T-helper 2 cell treated with Interferon-gamma antibody and Interleukin-4, amounts not matched to agents 5 μg/mL and 100 μg/mL, for 36 hours (primary cell): ENCODE results near the gene NOL7.

Experiments used
- DNase-seq: peaks from one replicate; pipeline ENCODE4 v3.0.0; 2021; ENCODE audit warnings: low spot score
- H3K27ac Mint-ChIP-seq: one replicate; pipeline ENCODE4 v1.8.0; 2021; ENCODE audit warnings: mild to moderate bottlenecking, mixed read lengths
- H3K27me3 Mint-ChIP-seq: one replicate; pipeline ENCODE4 v1.8.0; 2021; ENCODE audit warnings: low read depth, mixed read lengths
- H3K36me3 Mint-ChIP-seq: one replicate; pipeline ENCODE4 v1.8.0; 2021; ENCODE audit warnings: low read depth, mixed read lengths
- H3K4me1 Mint-ChIP-seq: one replicate; pipeline ENCODE4 v1.8.0; 2021; ENCODE audit warnings: low read depth, mixed read lengths
- H3K4me3 Mint-ChIP-seq: one replicate; pipeline ENCODE4 v1.8.0; 2022; ENCODE audit warnings: mild to moderate bottlenecking, moderate library complexity, mixed read lengths
- H3K9me3 Mint-ChIP-seq: one replicate; pipeline ENCODE4 v1.8.0; 2021; ENCODE audit warnings: mixed read lengths

NOL7 gene

DNA sequence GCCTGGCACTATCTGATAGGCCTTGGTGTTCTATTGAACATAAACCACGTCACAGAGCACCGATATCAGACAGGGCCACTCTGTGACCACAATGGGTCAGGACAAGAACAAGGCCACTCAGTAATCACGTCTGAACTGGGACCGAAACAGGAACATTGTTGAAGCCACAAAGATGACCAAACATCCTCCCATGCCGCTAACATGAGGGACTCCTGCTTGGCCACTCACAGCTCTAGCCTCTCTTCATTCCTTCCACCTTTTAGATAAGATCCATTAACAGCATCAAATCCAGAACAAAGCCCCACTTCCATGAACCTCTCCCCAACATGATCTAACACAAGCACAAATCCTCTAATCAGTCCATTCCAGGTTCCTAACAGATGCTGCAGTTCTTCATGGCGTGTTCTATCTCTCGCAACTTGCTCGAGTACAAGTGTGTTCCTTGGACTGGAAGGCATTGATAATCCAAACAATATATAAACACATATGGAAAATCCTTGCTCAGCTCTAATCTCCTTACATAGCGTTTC is 33.4 kb upstream of the NOL7 start:
- Mint-ChIP-seq H3K4me1 (no peaks in the 10 kb centered on the region), H3K36me3 (peaks cover 21% of the 10 kb centered on the region), H3K27me3 (no peaks in the 10 kb centered on the region), H3K27ac (no peak overlapping the region), H3K4me3 (no peak overlapping the region), H3K9me3 (no peaks in the 10 kb centered on the region)
- DNase-seq, result no peak

DNA sequence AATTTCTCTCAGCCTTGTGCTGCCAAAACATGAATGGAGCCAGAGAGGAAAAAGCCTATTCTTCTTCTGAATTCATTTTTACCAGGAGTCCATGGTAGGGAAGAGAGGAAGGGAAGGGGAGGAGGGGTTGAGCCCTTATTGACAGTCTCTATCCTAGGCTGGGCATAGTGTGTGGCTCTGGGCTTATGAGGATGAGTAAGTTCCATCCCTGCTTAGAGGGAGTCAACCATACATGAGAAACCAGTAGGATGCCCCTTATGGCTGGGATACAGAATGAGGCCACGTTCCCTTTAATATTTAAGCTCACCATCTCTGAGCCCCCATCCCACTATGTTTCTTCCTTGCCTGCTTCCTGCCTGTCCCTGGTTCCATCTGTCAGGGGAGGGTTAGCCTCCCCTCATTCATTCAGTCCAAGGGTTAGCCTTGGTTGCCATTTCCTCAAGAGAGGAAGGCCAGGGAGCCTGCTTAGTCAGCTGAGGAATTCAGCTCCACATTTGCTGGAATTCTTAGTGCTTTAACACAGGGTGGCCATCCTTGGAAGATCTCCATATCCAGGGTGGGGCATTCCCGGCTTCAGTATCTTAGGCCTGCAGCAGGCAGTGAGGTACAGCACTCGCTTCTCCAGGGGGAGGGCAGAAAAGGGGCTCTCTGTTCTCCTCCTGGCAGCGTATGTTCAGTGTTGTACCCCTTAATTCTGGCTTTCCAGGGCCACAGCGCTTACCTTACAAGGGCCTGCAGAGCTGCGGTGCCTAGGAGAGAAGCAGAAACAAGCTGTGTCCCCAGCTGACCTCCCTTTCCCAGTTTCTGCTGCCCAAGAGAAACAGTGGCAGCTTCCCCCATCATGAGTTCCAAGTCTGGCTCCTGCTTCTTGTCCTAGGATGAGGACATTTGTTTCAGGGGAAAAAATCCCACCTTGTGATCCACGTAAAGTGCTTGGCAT is 28.3 kb upstream of the NOL7 start:
- Mint-ChIP-seq H3K27me3 (no peaks in the 10 kb centered on the region), H3K9me3 (no peaks in the 10 kb centered on the region), H3K27ac (no peak overlapping the region), H3K4me3 (no peak overlapping the region), H3K4me1 (no peaks in the 10 kb centered on the region), H3K36me3 (peaks cover 9% of the 10 kb centered on the region)
- no peak for DNase-seq

DNA sequence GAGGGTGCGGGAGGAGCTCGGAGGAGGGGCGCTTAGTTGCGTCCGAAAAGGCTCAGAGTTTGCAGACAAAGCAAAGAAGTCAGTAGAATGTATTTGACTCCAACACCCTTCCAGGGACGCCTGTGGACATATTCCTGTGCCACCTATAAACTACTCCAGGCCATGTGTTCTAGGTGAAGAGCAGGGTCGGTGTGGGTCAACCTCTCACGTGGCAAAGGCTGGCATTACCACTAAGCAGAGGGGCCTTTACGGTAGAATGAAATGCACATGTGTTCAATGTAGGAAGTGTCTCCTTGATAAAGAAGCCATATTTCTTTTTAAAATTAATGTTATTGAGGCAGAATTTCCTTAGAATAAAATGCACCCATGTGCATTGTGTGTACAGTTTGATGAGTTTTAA is 25.3 kb upstream of the NOL7 start:
- Mint-ChIP-seq H3K27me3 (no peaks in the 10 kb centered on the region), H3K27ac (no peak overlapping the region), H3K4me1 (peaks cover 7% of the 10 kb centered on the region), H3K36me3 (peaks cover 13% of the 10 kb centered on the region), H3K9me3 (no peaks in the 10 kb centered on the region), H3K4me3 (no peak overlapping the region)
- no peak for DNase-seq

GRCh38 chr6:13590574-13591153 is 24.5 kb upstream of the NOL7 start:
- Mint-ChIP-seq H3K27me3 (no peaks in the 10 kb centered on the region), H3K36me3 (peaks cover 10% of the 10 kb centered on the region), H3K9me3 (no peaks in the 10 kb centered on the region), H3K4me3 (no peak overlapping the region), H3K27ac (no peak overlapping the region), H3K4me1 (peaks cover 7% of the 10 kb centered on the region)
- no peak for DNase-seq

- peaks cover 7% of the 10 kb centered on the region for H3K4me1 Mint-ChIP-seq
- H3K4me3 Mint-ChIP-seq, result no peak overlapping the region
- no peak for DNase-seq
- H3K27ac Mint-ChIP-seq, result no peak overlapping the region
- H3K9me3 Mint-ChIP-seq, result no peaks in the 10 kb centered on the region
- peaks cover 9% of the 10 kb centered on the region for H3K36me3 Mint-ChIP-seq
- no peaks in the 10 kb centered on the region for H3K27me3 Mint-ChIP-seq
These were observed 23.8 kb upstream of the NOL7 start for GRCh38 chr6:13591205-13591921.

DNA sequence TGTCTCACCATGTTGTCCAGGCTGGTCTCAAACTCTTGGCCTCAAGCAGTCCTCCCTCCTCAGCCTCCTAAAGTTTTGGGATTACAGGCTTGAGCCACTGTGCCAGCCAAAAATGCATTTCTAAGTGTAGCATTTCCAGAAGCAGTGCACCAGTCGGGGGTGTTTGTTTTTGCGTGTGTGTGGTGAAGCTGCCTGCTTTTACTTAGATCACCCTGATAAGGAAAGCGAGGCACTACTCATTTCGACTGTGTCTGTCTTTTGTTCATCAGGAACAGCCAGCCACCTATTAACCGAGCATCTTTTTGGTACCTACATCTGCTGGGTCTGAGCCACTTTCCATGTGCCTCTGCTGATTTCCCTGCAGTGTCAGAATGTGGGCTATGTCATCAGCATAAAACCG is 22.0 kb upstream of the NOL7 start:
- peaks cover 16% of the 10 kb centered on the region for H3K36me3 Mint-ChIP-seq
- H3K27me3 Mint-ChIP-seq, result no peaks in the 10 kb centered on the region
- DNase-seq, result peak; percentile 29
- H3K27ac Mint-ChIP-seq, result no peak overlapping the region
- peaks cover 7% of the 10 kb centered on the region for H3K4me1 Mint-ChIP-seq
- H3K9me3 Mint-ChIP-seq, result no peaks in the 10 kb centered on the region
- H3K4me3 Mint-ChIP-seq, result peak overlapping the region; percentile 19

DNA sequence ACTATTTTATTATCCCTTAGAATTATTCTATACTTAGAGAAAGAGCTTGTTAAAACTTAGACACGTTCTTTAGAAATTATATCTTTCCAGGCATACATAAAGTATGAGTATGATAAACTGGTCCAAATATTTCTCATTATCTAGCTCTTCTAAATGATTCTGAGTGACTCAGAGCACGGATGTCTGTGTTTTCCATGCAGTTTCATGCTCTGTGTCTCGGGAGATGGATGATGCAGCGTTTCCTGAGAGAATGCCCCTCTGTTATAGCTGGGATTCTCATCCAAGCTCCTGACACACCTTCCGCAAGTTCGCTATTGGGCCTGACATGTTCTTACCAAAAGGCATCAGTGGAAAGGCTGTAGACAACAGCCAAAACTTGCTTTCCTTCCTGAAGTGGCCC is 21.4 kb upstream of the NOL7 start:
- H3K36me3 Mint-ChIP-seq, result peaks cover 18% of the 10 kb centered on the region

DNA sequence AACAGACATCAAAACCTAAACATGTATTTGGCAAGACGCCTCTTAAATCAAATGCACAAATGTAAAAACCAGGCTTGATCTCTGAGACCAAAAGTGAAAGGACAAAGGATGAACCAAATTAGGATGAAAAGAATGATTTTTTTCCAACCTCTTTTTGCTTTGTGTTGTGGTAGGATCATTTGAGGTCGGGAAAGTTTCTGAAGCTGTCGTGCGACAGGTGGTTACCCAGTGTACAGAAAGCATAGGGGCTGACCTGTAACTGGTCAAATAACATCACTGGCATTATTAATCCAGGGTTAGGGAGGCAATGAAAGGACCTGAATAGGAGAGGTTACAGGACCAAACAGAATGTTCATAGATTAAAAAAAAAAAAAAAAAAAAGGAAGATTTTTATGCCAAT is 18.1 kb upstream of the NOL7 start:
- H3K9me3 Mint-ChIP-seq, result no peaks in the 10 kb centered on the region
- no peak for DNase-seq
- peaks cover 7% of the 10 kb centered on the region for H3K4me1 Mint-ChIP-seq
- H3K4me3 Mint-ChIP-seq, result no peak overlapping the region
- no peaks in the 10 kb centered on the region for H3K27me3 Mint-ChIP-seq
- peaks cover 31% of the 10 kb centered on the region for H3K36me3 Mint-ChIP-seq
- H3K27ac Mint-ChIP-seq, result no peak overlapping the region

More for the DNA sequence above, 21.4 kb upstream of the NOL7 start:
- Mint-ChIP-seq H3K9me3 (no peaks in the 10 kb centered on the region), H3K27ac (no peak overlapping the region), H3K4me3 (no peak overlapping the region), H3K27me3 (no peaks in the 10 kb centered on the region), H3K4me1 (peaks cover 7% of the 10 kb centered on the region)
- DNase-seq, result no peak

DNA sequence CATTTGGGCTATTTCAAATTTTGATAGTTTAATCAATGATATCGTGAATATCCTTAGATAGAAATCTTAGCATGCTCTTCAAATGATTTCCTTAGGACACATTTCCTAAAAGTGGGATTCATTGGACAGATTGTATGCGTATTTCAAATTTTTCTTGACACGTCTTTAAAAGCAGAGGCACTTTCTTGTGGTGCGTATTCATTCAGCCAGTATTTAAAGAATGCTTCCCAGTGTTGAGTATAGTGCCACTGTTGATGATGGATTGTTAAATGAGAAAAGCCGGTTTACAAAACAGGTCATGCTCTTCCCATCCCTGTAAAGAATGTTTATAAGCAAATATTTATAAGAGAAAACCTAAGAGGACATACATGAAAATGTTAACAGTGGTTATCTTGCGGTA is 15.1 kb upstream of the NOL7 start:
- Mint-ChIP-seq H3K4me3 (no peak overlapping the region), H3K36me3 (peaks cover 34% of the 10 kb centered on the region), H3K27ac (no peak overlapping the region), H3K27me3 (no peaks in the 10 kb centered on the region), H3K9me3 (no peaks in the 10 kb centered on the region), H3K4me1 (peaks cover 2% of the 10 kb centered on the region)
- no peak for DNase-seq

- Mint-ChIP-seq H3K27ac (no peak overlapping the region), H3K36me3 (peaks cover 29% of the 10 kb centered on the region), H3K27me3 (no peaks in the 10 kb centered on the region), H3K4me1 (peaks cover 2% of the 10 kb centered on the region), H3K9me3 (no peaks in the 10 kb centered on the region), H3K4me3 (no peak overlapping the region)
- DNase-seq, result no peak
These were observed 11.0 kb upstream of the NOL7 start for GRCh38 chr6:13604135-13604534.

- no peaks in the 10 kb centered on the region for H3K9me3 Mint-ChIP-seq
- H3K27me3 Mint-ChIP-seq, result no peaks in the 10 kb centered on the region
- H3K36me3 Mint-ChIP-seq, result peaks cover 27% of the 10 kb centered on the region
- peaks cover 2% of the 10 kb centered on the region for H3K4me1 Mint-ChIP-seq
- no peak for DNase-seq
- H3K27ac Mint-ChIP-seq, result no peak overlapping the region
- H3K4me3 Mint-ChIP-seq, result no peak overlapping the region
These were observed 10.4 kb upstream of the NOL7 start for GRCh38 chr6:13604546-13605416.

DNA sequence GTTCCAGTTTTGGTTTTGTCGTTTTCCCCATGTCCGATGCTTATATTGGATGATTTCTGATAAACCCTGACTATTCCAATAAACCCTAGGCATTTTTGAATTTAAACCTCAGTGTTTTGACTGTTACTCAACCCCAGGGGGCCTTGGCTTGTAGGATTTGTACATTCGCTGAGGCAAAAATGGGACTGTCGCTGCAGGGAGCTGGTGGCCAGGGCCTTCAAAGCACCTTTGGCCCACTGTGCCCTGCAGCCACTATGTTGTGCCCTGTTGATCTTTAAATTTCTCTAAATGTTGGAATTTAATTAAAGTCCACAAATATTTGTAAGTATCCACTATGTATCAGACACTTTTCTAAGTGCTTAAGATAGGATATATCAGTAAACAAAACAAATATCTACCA is 9.5 kb upstream of the NOL7 start:
- no peak for DNase-seq
- peaks cover 5% of the 10 kb centered on the region for H3K4me1 Mint-ChIP-seq
- H3K9me3 Mint-ChIP-seq, result no peaks in the 10 kb centered on the region
- no peaks in the 10 kb centered on the region for H3K27me3 Mint-ChIP-seq
- no peak overlapping the region for H3K27ac Mint-ChIP-seq
- H3K4me3 Mint-ChIP-seq, result no peak overlapping the region
- peaks cover 24% of the 10 kb centered on the region for H3K36me3 Mint-ChIP-seq

DNA sequence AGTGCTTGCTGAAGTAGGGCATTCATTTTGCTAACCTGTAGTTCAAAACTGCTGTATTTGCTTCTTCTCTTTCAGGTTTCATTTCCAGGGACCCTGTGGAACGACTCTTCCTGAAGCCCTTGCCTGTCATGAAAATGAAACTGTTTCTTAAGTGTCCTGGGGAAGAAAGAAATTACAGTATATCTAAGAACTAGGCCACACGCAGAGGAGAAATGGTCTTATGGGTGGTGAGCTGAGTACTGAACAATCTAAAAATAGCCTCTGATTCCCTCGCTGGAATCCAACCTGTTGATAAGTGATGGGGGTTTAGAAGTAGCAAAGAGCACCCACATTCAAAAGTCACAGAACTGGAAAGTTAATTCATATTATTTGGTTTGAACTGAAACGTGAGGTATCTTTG is 3.4 kb upstream of the NOL7 start:
- Mint-ChIP-seq H3K27me3 (no peaks in the 10 kb centered on the region), H3K27ac (peak overlapping the region; percentile 61), H3K4me1 (peaks cover 28% of the 10 kb centered on the region), H3K36me3 (peaks cover 20% of the 10 kb centered on the region), H3K4me3 (peak overlapping the region; percentile 5), H3K9me3 (no peaks in the 10 kb centered on the region)
- no peak for DNase-seq
